ENCODE measurements around the gene RAB25.
"Not testable (repeated sequence)": the region's sequence is repeated elsewhere in the genome, so short reads cannot be mapped to it uniquely, and the experiment has no call there.

Gene RAB25

GRCh38 chr1:156055281-156056048 is 5.5 kb upstream of the RAB25 start:
- DNase-seq, result no peak

DNA sequence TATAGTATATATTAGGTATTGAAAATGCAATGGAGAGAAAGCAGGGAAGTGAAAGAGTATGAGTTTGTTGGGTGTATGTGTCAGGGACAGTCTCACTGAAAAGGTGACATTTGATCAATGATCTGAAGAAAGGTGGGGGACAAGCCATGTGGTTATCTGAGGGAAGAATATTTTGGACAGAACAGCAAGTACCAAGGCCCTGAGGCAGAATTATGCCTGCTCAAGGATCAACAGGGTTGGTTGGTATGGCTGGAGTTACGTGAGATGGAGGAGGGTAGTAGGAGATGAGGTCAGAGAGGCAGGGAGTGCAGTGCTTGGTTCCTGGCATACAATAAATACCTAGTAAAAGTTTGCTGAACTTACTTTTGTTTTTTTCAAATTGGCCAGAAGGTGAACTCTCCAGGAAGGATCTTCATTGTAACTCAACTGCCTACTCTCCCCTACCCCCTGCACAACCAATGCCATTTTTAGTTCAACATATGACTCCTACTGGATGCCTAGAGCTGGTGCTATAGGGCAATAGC is 4.6 kb upstream of the RAB25 start:
- no peak for DNase-seq

GRCh38 chr1:156062189-156062588 is 1.2 kb downstream of the RAB25 start:
- no peak for DNase-seq

GRCh38 chr1:156063997-156064285 is 3.0 kb downstream of the RAB25 start:
- DNase-seq, result no peak

DNA sequence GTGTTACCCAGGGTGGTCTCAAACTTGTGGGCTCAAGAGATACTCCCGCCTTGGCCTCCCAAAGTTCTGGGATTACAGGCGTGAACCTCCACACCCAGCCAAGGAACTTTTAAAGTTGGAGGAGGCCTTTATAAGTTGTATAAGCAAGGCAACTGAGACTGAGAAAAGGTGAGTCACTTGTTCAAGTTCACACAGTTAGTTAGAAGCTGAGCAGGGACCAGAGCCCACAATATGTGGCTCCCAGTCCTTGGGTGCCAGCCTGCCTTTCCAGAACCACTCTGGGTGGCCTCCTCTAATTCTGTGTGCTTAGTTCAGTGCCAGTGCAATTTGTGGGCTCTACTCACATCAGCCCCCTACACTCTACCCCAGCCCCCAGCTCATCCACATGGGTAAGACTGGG is 3.7 kb downstream of the RAB25 start:
- DNase-seq, result no peak

DNA sequence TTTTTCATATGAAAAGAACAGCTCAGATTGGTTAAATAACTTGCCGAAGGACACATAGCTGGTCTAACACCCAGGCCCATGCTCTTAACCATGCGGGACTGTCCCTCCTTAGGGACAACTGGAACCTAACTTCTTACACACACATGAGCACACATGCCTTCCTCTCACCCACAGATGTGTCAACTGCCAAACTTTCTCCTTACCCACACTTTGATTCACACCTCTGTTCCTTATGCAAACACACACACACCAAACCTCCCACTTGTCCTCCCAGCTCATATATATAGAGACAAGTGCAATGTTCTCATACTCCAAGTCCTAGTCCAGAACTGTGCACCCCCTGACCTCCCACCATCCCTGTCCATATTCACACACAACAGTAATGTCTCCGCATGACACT is 4.3 kb downstream of the RAB25 start:
- DNase-seq, result no peak

GRCh38 chr1:156065871-156066270 is 4.9 kb downstream of the RAB25 start:
- no peak for DNase-seq

- no peak for DNase-seq
Observed at GRCh38 chr1:156067262-156067661, 6.3 kb downstream of the RAB25 start.

- no peak for DNase-seq
Observed at GRCh38 chr1:156069490-156070455, 8.8 kb downstream of the RAB25 start.

DNA sequence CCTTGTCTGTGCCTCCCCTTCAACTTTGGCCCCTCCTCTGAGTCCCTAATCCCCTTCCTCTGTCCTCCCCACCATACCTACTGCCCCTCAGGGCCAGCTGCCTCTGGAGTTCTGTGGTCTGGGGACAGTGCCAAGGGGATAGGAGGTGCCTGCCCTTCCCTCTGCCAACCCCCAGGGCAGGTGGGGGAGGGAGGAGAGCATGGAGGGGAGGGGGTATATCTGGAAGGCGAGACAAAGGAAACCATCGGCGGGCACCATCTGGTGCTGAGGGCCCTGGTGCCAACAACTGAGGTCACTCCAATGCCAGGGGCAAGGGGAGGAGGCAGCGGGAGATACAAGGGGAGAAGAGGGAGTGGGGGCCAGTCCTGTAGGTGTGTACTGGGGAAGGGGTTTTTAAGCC is 9.6 kb downstream of the RAB25 start:
- DNase-seq, result no peak

- not testable (repeated sequence) for DNase-seq
Observed at GRCh38 chr1:156071332-156071816, 10.4 kb downstream of the RAB25 start.

DNA sequence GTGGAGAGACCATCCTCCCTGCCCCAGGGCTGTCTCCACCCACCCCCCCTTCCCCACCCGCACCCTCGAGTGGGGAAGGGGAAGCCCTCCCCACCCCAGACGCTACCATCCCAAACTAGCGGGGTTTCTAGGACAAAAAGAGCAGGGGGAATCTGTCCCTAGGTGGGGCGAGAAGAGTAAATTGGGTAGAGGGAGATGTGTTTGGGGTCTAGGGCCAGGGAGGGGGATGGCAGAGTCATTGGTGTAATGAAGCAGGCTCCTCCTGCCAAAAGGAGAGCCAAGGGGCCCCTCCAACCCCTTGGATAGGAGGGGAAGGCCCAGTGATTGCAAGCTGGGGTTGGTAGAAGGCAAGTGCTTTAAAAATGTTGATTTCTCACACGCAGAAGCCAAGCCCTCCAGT is 11.3 kb downstream of the RAB25 start:
- no peak for DNase-seq

GRCh38 chr1:156073110-156073687 is 12.2 kb downstream of the RAB25 start:
- no peak for DNase-seq

GRCh38 chr1:156073740-156074139 is 12.8 kb downstream of the RAB25 start:
- no peak for DNase-seq

DNA sequence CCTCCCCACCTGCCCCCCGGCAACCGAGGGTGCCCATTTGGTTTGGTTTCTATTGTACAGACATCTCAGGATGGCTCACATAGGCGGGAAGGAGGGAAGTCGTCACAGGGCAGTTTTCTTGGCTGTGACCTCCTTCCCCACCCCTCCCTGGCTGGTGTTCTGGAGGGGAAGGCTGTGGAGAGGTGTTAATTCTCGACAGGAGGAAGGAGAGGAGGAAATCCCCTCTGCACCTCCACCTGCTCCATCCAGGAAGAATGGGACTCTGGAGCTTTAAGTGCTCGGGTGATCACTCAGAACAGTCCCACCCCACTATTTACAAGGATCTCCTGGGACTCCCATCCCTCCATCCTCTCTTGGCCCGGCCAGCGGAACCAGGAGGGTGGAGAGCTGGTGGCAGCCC is 13.7 kb downstream of the RAB25 start:
- DNase-seq, result no peak

DNA sequence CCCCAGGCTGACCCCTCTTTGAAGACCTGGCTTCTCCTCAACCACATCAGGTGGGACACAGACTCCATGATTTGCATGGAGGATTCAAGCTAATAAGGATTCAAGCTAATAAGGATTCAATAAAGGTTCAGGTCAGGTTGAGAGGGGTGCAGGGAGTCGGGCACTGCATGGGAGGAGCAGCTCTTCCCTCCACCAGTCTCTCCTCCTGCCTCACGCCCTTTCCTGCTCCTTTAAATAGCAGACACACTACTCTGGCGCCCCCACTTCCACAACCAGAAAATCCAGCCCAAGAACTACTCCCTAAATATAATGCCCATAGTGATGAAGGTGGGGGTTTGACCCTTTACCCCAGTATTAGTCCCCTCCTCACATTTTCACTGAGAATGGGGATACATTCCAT is 14.2 kb downstream of the RAB25 start:
- DNase-seq, result no peak

DNA sequence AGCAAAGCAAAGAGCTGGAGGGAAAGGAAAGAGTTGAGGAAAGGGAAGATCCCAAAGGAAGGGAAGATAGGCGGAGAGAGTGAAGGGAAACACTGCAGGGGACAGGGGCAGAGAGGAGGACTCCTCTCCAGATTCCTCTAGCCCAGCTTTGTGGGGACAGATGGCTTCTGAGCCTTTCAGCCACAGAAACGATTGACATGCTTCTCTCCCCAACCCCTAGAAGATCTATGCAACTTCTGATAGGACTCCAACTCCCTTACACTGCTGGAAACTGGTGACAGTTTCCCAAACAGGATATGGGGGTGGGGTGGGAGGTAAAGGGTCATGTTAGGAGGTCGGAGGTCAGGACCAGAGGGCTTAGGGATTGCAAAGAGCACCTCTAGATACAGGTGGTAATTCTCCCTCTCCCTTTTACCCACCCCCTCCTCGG is 14.8 kb downstream of the RAB25 start:
- no peak for DNase-seq

- no peak for DNase-seq
Observed at GRCh38 chr1:156076609-156077429, 15.9 kb downstream of the RAB25 start.

- no peak for DNase-seq
Observed at GRCh38 chr1:156077430-156077760, 16.4 kb downstream of the RAB25 start.

DNA sequence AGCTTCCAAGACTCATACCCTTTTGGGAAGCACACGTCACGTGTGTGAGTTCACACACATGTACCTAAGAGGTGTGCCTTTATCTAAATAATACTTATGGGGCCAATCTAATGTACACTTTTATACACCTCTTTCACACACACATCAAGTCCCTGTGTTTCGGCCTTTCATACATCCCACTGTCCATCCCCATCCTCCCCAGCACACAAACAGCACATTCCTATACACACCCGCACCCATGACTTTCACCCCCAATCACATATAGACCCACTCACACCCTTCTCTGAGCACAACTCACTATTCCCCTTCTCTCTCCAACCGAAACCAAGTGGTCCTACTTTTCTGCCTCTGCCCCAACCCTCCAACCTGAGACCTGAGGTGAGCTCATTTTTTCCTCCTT is 17.8 kb downstream of the RAB25 start:
- no peak for DNase-seq

DNA sequence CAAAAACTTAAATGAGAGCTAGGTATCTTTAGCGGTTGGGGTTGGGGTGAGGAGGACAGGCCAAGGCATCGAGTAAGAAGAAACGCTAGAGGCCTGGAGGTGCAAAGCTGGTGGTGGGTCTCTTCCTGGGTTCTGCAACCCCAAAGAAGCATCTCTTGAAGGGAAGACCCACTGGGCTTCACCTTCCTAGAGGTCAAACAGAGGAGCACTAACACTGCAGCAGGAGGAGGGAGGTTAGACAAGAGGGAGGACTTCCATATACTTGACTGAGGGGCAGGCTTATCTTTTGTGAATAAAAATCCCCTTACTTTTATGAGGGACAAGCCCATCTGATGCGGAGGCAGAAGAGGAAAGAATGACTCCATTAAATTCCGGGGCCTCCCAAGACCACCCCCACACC is 18.8 kb downstream of the RAB25 start:
- DNase-seq, result no peak

DNA sequence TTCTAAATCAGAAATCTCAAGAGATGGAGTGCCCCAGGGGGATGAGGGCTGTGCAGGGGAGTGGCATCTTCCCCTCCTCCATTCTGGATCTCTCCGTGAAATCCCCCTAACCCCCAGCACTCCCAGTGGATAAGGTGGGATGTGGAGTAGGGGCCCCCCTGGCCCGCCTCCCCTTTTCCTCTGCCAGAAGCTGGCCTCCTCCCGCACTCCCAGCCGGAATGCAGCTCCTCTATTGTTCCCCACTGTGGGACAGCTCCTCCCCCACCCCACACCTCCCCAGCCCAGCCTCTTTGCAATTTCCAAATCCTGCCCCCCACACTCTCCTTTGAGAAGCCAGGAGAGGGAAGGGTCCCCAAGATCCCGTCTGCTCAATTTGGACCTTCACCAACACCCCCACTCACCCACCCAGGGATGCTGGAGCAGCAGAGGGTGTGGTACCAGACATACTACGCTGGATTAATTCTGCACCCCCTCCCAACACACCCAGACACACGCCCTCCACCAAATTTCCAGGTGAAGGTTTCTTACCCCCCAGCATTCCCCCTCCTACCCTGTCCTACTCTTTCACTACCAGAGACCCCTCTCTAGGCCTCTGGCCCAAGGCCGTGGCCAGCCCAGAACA is 19.4 kb downstream of the RAB25 start:
- no peak for DNase-seq

Measured in activated CD8-positive, alpha-beta memory T cell treated with anti-CD3 and anti-CD28 coated beads for 24 hours (primary cell).